AG04450 (cell line): ENCODE data around the gene IRF2BP1. TPM values are rescaled to one million over a fixed set of nuclear protein-coding genes. Genes with fewer than 3 reads are reported as not detected.

ENCODE experiments used
- CTCF ChIA-PET: fragments of 300-600, 350-600 bp; formaldehyde crosslinking; extraction: SDS; loops from one replicate; lab custom pipeline; 2022; ENCODE audit warnings: antibody characterized with exemption, inconsistent platforms; lab: Charles Lee
- POLR2A ChIA-PET: fragments of 350-600 bp; formaldehyde crosslinking; extraction: SDS; loops from one replicate; lab custom pipeline; 2021; ENCODE audit warnings: antibody characterized with exemption, inconsistent platforms; lab: Yijun Ruan, JAX
- DNase-seq: peaks from one replicate; pipeline ENCODE4 v3.0.0-alpha.2; 2011; ENCODE audit warnings: low read depth, low spot score
- H3K27ac ChIP-seq: one replicate; pipeline ENCODE4 v1.5.1; 2012; ENCODE audit warnings: low read depth, low read length, control low read depth
- H3K27me3 ChIP-seq: one replicate; pipeline ENCODE4 v1.6.0; 2012; ENCODE audit warnings: low read length; ENCODE audit not compliant: control insufficient read depth, insufficient read depth
- H3K4me3 ChIP-seq: 2 replicates; pipeline ENCODE4 v1.5.1; 2011; ENCODE audit warnings: mild to moderate bottlenecking, low read depth, low read length, control low read depth
- H3K9me3 ChIP-seq: 2 replicates; pipeline ENCODE4 v1.5.1; 2012; ENCODE audit warnings: low read length; ENCODE audit not compliant: control insufficient read depth, insufficient read depth
- CTCF ChIP-seq: IDR thresholded peaks from 2 replicates; pipeline ENCODE4 v1.5.1; 2011; ENCODE audit warnings: low read depth, low read length, control low read depth, inconsistent platforms
- polyA plus RNA-seq: library from polyadenylated mRNA; depleted of rRNA; stranded (reverse); fragments of >200 nt; gene quantifications from 2 replicates; pipeline ENCODE4 v1.2.3, GENCODE V29; 2011

The IRF2BP1 gene
- polyA plus RNA-seq, 1 experiment: 5.0 TPM

DNA sequence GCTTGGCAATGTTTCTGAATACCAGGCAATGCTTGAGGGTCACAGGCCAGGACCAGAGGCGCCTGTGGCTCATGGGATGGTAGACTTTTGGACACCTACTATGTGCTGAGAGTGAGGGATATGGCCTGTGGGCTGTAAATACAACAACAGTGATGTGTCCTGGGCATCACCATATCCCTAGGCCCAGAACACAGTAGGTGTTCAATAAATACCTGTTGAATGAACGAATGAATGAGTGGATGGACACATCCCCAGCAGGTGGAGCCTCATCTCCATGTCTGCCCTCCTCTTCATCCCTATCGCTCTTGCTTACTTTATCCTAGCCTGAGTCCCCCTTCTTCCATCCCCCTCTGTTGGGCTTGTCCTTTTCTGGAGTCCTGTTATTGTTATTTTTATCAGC, 45.1 kb upstream of the IRF2BP1 start:
- Histone ChIP-seq H3K4me3 (no peak overlapping the region), H3K27me3 (peaks cover 23% of the 10 kb centered on the region), H3K27ac (no peak overlapping the region), H3K9me3 (no peaks in the 10 kb centered on the region)
- CTCF ChIA-PET: no interaction called here
- TF ChIP-seq CTCF: no peak
- POLR2A ChIA-PET: no interaction called here
- no peak for DNase-seq

DNA sequence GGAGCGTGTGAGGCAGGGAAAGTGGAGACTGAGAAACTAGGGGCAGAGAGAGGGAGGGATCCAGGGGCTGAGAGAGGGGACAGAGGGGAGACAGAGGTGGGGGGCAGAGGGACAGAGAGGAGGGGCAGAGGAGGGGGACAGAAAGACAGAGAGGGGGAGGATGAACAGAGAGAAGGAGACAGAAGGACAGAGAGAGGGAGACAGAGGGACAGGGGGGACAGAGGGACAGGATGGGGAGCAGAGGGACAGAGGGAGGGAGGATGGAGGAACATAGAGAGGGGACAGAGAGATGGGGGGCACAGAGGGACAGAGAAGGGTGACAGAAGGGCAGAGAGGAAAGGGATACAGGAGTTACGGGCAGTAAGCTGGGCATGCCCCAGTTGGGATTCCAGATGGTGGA, 43.3 kb upstream of the IRF2BP1 start:
- Histone ChIP-seq H3K9me3 (no peaks in the 10 kb centered on the region), H3K4me3 (no peak overlapping the region), H3K27ac (no peak overlapping the region), H3K27me3 (peaks cover 13% of the 10 kb centered on the region)
- CTCF ChIA-PET: interaction anchor here (0.5 to 1.1 kb wide), 2 partner anchors 112 to 147 kb away, joined by 4 to 5 read pairs; partner anchors contain the start of gene DMPK
- no peak for TF ChIP-seq CTCF
- POLR2A ChIA-PET: no interaction called here
- no peak for DNase-seq

- POLR2A ChIA-PET: no interaction called here
- no peak for TF ChIP-seq CTCF
- Histone ChIP-seq H3K9me3 (no peaks in the 10 kb centered on the region), H3K27me3 (peaks cover 8% of the 10 kb centered on the region), H3K27ac (no peak overlapping the region), H3K4me3 (no peak overlapping the region; the same call in 1 of the 2 replicates)
- peak; percentile 60 for DNase-seq
- CTCF ChIA-PET: no interaction called here
Observed at GRCh38 chr19:45927565-45928261, 41.8 kb upstream of the IRF2BP1 start.

DNA sequence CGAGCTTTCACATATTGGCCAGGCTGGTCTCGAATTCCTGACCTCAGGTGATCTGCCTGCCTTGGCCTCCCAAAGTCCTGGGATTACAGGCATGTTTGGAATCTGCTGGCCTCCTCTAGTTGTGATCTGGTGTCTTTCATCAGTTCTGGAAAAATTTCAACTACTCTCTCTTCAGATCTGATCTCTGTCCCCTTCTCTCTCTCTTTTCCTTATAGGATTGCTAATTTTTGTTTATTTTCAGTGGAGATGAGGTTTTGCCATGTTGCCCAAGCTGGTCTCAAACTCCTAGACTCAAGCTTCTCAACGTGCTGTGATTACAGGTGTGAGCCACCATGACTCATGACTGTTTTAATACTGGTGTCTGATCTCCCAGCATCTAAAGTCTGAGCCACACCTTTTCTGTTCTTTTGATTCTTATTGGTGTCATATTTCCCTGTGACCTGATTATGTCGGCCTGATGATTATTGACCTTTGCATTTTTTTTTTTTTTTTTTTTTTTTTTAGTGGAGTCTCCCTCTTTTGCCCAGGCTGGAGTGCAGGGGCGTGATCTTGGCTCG, 39.0 kb upstream of the IRF2BP1 start:
- Histone ChIP-seq H3K27ac (no peak overlapping the region), H3K27me3 (peaks cover 5% of the 10 kb centered on the region), H3K4me3 (no peak overlapping the region), H3K9me3 (no peaks in the 10 kb centered on the region)
- ChIA-PET CTCF (interaction anchor here (0.7 kb wide), 1 partner anchor 9 kb away, joined by 4 read pairs; no protein-coding TSS in a partner anchor), POLR2A (no interaction called here)
- no peak for DNase-seq
- TF ChIP-seq CTCF: no peak

DNA sequence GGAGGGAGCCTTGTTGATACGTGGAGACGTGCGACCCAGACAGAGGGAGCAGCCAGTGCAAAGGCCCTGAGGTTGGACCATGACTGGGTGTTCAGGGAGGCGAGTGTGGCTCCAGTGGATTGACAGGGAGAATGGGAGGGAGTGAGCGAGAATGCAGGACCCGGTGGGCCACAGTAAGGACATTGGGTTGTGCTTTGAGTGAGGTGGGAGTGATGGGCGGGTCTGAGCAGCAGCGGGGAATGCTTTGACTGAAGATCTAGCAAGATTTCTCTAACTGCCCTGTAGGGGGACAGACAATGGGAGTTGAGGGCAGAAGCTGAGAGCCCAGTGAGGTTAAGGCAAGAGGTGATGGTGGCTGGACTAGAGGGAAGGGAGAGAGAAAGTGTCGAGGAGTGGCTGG, 36.3 kb upstream of the IRF2BP1 start:
- ChIA-PET CTCF (no interaction called here), POLR2A (interaction anchor here (0.8 kb wide), 1 partner anchor 9 kb away, joined by 4 read pairs; no protein-coding TSS in a partner anchor)
- Histone ChIP-seq H3K4me3 (no peak overlapping the region), H3K9me3 (no peaks in the 10 kb centered on the region), H3K27ac (no peak overlapping the region), H3K27me3 (peaks cover 15% of the 10 kb centered on the region)
- peak; percentile 42 for TF ChIP-seq CTCF
- DNase-seq: no peak
